Activated T-cell treated with anti-CD3 and anti-CD28 coated beads, Interleukin-2, amount 50 U/mL, for 48 hours (primary cell): ENCODE data around the gene NPPC.
A peak's percentile ranks its signal among the peaks of the same experiment; 100 is the strongest.

Source experiments
- DNase-seq, 2 experiments: peaks; one replicate each; pipeline ENCODE4 v3.0.0-alpha.2; 2020

Gene NPPC

DNA sequence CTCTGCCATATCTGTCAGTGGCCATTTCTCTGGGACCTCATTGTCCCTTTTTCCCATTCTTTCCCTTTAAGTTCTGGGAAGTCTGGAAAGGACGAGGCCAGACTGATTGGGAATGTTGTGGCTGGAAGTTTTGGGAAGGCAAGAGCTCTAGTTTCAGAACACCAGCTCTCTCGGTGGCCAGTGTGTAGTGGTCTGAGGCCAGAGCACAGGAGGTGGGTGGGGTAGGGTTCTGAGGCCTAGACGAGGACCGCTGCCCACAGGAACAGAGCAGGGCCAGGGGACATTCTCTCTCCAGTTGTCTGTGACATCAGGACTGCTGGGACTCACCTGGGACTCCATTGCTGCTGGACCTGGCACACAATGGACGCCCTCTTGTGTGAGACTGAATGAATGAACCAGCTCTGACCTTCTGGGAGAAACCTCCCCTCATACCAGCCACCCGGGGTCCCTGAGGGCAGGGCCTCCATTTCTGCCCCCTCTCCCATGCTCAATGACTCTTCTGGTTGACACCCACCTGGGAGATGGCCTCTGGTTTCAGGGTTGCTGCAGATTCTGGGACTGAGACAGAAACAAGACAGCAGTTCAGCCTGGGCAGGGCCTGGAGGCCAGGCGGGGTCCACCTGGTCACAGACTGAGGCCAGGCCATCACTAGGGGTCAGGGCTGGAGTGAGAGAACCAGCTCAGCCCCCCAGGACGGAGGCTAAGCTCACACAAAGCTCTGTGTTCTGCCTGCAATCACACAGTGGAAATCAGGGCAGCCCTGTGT lies 8.4 kb upstream of the NPPC start:
- DNase-seq, result no peak

GRCh38 chr2:231933916-231934401 lies 7.8 kb upstream of the NPPC start:
- DNase-seq, result no peak

GRCh38 chr2:231932985-231933915 lies 7.1 kb upstream of the NPPC start:
- no peak for DNase-seq

- no peak for DNase-seq
These were observed 6.4 kb upstream of the NPPC start for GRCh38 chr2:231932711-231932970.

DNA sequence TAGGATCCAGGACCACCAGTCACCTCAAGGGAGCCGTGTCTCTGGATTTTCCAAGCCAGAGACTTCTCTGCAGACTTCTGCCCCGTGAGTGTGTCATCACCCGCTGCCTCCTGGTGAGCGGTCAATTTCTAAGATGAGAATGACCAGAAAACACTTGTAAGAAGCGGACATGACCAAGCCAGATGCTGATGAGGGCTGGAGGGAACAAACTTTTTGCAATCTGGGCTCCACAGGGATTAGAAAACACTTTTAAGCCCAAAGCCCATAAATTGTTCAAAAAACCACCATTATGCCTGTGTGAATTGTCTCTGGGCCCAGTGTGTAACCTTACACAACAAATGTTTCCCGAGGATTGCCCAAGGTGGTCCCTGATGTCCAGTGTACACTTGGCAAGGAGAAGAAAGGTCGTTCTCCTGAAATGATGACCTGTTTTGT lies 5.3 kb upstream of the NPPC start:
- DNase-seq, result no peak

DNA sequence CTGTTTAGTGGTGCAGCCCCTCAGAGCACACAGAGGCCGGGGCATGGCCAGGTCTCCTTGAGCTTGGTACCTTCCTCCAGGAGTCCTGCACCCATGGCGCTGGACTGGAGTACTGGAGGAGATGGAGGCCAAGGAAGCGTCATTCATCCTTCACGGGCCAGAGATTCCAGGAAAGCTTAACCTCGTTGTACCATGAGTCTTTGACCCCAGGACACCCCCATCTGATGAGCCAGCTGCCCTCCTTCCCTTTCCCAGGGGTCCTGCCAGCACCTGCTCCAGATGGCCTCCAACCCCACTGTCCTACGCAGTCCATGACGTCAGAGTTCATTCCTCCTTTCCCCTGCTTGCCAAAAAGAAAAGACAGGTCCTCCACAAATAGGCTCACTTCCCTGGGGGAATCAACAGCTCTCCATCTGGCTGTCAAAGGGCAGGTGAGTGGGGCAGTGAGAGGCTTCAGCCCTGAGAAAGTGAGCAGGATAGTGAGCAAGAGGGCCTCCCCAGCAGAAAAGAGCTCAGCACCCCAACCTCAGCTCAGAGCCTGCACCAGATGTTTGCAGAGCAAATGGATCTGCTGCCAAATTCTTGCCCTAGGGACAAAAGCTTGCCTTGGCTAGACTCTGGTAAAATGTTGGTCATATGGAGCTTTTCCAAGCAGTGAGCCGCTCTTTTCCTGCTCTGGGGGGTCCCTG lies 4.5 kb upstream of the NPPC start:
- no peak for DNase-seq

GRCh38 chr2:231929961-231930592 lies 3.9 kb upstream of the NPPC start:
- DNase-seq, result peak; percentile 57

- DNase-seq, result no peak
These were observed 2.9 kb upstream of the NPPC start for GRCh38 chr2:231928901-231929725.

GRCh38 chr2:231928481-231928880 lies 2.3 kb upstream of the NPPC start:
- no peak for DNase-seq

DNA sequence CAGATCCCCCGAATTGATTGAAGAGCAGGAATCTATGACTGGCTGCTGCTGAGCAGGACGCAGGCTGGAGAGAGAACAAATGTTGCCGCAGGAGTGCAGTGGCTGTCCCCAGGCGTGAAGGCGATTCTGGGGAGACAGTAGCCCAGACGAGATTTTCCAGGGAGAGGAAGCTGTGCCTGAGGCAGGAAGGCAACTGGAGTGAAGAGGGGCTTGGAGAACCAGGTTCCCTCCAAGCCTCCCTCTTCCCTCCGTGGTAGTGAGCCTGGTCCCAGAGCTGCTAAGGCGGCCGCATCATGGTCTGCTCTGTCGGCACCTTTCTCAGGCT lies 1.3 kb upstream of the NPPC start:
- no peak for DNase-seq

DNA sequence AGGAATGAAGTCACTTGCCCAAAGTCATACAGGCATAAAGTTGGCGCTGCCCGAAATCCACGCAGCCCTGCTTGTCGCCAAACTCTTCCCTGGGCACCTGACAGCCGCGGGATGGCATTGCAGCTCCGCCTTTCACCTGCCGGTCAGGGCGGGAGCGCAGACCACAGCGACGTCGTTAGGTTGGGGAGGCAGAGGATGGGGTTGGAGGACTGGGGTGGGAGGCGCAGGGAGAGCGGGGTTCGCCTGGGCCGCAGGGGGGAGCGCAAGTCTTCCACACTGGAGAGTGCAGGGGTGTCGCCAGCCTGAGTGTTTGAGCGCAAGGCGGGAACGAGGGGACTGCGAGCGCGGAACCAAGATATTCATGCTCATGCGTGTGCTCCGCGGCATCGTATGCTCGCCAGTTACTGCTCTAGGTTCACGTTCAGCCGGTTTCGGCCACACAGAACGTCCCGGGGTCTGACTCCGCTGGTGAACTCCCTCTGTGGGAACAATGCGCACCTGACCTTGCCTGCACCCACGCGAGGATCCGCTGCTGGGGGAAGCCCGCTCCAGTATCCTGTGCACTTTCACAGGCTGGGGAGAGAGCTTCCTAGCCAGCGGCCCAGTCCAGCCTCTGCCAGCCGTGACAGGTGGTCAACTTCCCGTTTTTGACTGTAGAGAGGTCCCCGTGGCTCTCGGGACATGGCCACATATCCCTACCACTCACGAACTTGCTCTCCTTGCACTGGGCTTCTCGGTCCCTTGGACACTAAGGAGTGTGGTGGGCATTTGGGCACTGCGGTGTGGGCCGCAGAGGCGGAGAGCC lies 767 bp upstream of the NPPC start:
- DNase-seq, result peak in 1 of 2 experiments; percentile 69

- DNase-seq, result peak; percentile 82 to 85
These were observed 655 bp downstream of the NPPC start for GRCh38 chr2:231925303-231926179.

DNA sequence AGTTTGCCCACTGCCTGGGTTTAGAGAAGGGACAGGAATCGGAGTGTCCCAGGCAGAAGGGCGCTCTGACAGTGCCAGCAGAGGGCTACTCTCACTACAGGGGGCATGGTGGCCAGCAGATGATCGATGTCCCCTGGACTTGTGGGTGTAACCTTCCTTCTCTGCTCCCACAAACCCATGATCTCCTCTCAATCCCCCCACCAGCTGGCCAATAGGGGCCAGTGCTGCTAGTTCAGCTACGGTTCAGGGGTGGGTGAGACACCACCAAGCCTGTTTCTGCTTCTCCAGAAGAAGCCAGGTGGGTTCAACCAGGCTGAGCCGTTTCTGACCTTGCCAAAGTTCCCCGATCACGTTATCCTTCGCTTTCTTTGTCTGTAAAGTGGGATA lies 1.3 kb downstream of the NPPC start:
- DNase-seq, result no peak

DNA sequence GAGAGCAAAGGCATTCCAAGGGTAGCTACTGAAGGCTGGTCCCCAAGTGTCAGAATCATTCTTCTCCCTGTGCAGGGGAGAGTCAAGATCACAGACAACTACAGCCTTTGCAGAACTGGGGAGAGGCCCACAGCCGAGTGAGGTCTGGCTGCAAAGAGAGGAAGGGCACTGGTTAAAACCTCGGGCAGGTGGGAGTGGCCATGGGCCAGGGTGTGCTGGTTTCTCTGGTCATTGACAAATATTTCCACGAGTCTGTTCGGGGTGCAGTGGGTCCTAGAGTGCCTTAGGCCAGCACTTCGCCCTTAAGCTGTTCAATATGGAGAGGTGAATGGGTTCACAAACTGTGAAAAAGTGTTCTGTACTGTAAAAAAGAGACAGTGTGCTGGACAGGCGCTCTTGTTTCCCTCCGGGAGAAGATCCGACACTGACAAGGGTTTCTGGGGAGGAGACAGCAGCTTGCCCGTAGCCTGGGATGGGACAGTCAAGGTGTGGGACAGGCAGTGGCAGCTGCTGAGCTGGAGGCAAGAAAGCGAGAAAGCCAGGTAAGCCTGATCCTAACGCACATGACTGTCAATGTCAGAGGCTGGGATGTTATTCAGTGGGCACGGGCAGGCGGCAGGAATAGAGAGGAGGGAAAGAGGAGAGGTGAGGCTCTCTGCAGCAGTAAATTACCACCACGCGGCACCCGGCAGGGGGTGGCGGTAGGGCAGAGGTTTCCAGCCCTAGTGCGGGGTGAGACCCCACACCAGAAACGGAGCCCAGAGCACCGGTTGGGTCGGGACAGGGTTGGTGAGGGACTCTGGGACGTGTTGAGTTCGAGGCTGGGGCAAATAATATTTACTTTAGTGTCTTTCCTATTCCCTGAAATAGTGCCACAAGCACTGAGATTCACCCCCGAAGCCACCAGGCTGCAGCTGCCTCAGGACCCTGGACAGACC lies 2.0 kb downstream of the NPPC start:
- no peak for DNase-seq

DNA sequence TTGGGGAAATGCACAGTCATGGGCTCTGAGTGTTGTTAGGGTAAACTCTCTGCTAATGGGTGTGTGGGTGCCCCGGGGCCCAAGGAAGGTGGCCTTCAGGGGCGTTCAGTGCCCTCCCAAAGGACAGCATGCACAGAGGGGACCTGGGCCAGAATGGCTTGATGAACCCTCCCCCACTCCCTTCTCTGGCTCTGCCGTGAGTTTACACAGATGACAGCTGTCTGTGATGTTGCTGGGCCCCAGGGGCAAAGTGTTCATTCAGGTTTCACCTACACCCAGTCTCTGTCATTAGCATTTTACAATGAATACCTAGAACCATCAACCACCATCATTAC lies 3.2 kb downstream of the NPPC start:
- DNase-seq, result no peak

DNA sequence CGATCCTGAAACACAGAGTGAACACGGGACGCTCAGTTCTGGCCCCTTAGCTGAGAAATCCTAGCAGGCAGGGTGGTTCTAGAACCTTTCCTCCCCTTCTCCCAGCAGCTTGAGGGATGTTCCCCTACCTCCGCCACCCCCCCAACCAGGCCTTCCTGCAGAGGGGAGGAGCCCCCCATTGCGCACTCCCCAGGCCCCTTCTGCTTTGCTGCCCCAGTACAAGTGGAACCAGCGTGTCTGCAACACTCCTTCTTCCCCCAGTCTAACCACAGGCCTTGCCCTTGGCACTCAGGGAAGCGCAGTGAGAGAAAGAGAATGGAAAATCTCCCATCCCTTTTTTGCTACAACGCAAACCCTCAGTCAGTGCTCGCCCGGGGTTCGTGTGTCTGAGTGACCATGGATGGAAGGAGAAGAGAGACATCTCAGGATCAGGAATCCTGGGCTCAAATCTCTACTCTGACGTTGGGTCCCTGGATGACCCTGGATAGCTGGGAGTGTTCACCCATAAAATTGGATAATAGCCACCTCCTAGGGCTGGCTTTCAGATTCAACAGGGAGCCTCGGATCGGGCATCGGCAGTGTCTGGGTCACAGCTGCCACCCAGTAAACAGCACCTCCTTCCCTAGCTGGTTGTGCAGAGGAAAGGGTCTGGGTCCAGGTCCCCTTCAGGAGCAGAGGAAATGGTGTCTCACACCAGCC lies 3.7 kb downstream of the NPPC start:
- DNase-seq, result no peak

DNA sequence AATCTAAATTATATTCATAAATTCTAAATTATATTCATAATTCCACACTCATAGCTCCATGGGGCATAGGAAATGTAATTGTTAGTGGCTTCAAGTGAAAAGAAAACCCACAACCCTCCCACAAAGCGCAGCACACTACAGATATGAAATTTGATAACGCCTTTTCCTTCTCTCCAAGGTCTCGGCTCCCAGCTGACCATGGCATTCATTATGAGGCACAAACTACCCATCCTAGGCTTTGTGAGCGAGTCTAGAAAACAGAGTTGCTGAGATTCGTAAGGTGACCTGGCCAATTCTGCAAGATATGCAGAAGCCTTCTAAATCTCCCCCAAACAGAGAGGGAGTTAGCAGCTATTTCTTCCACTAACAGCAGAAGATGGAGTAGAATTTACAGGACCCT lies 5.4 kb downstream of the NPPC start:
- no peak for DNase-seq

DNA sequence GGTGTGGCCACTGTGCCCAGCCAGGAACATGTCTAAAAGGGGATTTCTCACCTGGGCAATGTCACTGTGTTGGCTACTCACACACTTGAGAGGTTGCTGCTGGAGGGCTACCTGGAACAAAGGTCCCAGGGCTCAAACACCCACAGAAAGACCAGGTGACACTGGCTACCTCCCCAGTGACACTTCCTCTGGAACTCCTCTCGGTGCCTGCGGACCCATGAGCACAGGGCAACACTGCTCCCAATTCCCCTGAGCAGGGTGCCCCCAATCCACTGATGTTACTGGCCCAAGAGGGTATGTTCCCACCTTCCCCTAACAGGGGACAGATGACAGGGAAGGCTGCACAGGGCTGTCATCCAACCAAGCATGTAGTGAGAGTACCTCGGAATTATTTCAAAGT lies 5.8 kb downstream of the NPPC start:
- DNase-seq, result no peak
